Fibroblast of lung (primary cell): ENCODE data around the gene RPS21.

Experiments used
- CTCF ChIP-seq, 2 donors: IDR thresholded peaks in 1 of 2; conservative IDR thresholded peaks in 1 of 2; 1 replicate in 1 of 2; 2 replicates in 1 of 2; pipeline ENCODE4 v1.5.1; 2011 to 2012; ENCODE audit warnings: low read length in 2 of 2, control low read depth in 1 of 2, inconsistent platforms in 1 of 2, low read depth in 1 of 2, mild to moderate bottlenecking in 1 of 2
- EZH2 ChIP-seq: IDR thresholded peaks from 2 replicates; pipeline ENCODE4 v1.5.1; 2012; ENCODE audit warnings: low read length, control low read depth, mild to moderate bottlenecking; ENCODE audit errors: missing control alignments

- TF ChIP-seq CTCF (conservative IDR thresholded peaks at IDR 0.05 in 1 of 2, IDR thresholded peaks at IDR 0.05 in 1 of 2; ENCODE audit: low read depth in 1 of 2, low read length in 2 of 2), result no peak
- TF ChIP-seq EZH2, result no peak
These were observed 42.8 kb downstream of the RPS21 start for GRCh38 chr20:62429455-62430310.
